HG02884 (cell line): ENCODE measurements around the gene PLEKHA8.

Experiments used
- ATAC-seq: cut with Tn5 transposase; IDR thresholded peaks from one replicate; pipeline ENCODE4 v1.9.1; 2021; ENCODE audit warnings: mild to moderate bottlenecking, moderate library complexity; ENCODE audit not compliant: unreplicated experiment

PLEKHA8 gene, protein sequence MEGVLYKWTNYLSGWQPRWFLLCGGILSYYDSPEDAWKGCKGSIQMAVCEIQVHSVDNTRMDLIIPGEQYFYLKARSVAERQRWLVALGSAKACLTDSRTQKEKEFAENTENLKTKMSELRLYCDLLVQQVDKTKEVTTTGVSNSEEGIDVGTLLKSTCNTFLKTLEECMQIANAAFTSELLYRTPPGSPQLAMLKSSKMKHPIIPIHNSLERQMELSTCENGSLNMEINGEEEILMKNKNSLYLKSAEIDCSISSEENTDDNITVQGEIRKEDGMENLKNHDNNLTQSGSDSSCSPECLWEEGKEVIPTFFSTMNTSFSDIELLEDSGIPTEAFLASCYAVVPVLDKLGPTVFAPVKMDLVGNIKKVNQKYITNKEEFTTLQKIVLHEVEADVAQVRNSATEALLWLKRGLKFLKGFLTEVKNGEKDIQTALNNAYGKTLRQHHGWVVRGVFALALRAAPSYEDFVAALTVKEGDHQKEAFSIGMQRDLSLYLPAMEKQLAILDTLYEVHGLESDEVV

DNA sequence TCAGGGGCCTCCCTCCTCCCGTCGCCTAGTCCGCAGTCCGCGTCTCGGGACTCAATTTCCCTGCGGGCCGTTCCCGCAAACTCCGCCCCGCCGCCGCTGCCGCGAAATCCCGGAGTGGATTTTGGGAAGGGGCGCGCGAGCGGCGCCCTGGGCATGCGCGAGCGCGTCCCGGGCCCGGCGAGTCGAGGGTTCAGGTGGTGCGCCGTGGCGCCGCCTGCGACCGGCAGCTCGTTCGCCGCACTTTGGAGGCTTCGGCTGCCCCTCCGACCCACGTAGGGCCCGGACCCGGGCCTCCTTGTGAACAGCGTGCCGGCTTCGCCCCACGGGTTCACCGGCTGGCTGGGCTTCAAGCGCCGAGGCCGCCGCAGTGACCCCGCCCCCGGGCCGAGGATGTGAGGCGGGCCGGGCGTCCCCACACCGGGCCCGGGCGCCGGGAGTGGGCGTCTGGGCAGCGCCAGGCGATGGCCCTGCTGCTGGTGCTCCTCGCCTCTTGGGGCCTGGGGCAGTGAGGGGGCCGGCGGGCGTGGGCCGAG lies at the start of gene PLEKHA8:
Gene PLEKHA8, plus strand, starts transcription at position 197 of the 533 bp plus-strand sequence. CDS start 351 bp downstream, outside the sequence.
- ATAC-seq, result peak; percentile 37

DNA sequence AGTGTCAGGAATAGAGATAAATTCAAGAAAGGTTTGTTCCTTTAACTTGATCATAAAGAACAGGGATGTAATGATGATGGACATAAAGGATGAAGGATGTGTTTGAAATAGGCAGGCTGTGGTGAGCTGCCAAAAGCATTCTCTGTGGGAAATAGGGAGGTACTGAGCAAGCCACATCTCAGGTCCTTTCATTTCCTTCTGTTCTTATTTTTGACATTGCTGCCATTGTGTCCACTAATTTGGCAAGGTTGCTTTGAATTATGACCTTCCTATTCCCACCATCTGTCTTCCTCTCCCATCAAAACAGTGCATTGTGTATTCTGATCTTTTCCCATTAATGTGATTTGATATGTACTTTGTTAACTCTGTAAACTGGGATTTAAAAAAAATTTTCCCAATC lies 48.1 kb upstream of the PLEKHA8 start:
- no peak for ATAC-seq

- ATAC-seq, result no peak
These were observed 41.1 kb upstream of the PLEKHA8 start for GRCh38 chr7:29987083-29987482.

GRCh38 chr7:29987811-29988317 lies 40.3 kb upstream of the PLEKHA8 start:
- no peak for ATAC-seq

- ATAC-seq, result peak; percentile 39
These were observed 39.6 kb upstream of the PLEKHA8 start for GRCh38 chr7:29988424-29989256.

DNA sequence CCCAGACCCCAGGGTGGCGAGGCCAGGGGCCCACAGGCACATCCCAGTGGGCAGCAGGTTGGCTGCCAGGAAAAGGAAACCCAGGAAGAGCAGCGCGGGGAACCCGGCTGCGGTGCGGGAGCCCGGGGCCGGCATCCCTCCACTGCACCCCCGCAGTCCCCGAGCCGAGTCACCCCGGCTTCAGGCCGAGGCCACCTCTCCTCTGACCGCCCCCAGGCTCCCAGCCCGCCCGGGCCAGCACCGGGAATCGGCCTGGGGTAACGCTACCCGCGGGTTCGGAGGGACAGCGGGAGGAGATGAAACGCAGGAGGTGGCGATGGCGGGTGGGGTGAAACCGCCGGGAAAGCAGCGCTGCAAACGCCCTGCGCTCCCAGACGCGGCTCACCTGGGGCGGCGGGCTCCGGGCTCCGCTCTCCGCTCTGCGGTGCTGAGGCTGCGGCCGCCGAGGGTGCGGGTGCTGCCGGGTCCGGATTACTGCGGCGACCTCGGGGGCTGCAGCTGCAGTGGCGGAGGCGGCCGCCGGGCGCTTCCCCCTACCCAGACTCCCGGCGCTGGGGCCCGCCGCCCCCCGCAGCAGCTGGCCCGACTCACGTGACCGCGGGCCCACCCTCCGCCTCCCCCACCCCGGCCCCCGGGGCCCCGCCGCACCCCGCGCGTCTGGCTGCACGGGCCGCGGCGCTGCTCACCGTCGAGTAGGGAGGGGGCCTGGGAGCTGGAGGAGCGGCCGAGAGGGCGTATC lies 38.8 kb upstream of the PLEKHA8 start, which contains the start of gene SCRN1:
Gene SCRN1, minus strand, starts transcription at position 545 of the 739 bp plus-strand sequence. CDS start 20,734 bp downstream, outside the sequence.
- peak; percentile 27 for ATAC-seq

- ATAC-seq, result no peak
These were observed 37.3 kb upstream of the PLEKHA8 start for GRCh38 chr7:29990931-29991330.

GRCh38 chr7:29991937-29992336 lies 36.3 kb upstream of the PLEKHA8 start:
- no peak for ATAC-seq

- ATAC-seq, result no peak
These were observed 35.1 kb upstream of the PLEKHA8 start for GRCh38 chr7:29993140-29993539.

GRCh38 chr7:29995652-29996051 lies 32.6 kb upstream of the PLEKHA8 start:
- ATAC-seq, result no peak

DNA sequence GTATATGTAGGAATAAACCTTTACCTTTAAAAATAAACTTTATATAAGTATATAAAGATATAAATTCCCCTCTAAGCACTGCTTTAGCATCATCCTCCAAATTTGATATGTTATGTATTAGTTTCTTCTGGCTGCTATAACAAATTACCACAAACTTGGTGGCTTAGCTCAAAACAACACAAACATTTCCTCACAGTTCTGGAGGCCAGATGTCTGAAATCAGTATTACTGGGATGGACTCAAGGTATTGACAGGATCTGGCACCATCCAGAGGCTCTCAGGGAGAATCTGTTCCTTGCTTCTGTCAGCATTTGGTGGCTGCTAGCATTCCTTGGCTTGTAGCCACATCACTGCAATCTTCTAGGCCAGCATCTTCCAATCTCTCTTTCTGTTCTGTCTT lies 31.9 kb upstream of the PLEKHA8 start:
- ATAC-seq, result no peak

GRCh38 chr7:29998489-29998888 lies 29.7 kb upstream of the PLEKHA8 start:
- ATAC-seq, result no peak

GRCh38 chr7:30001998-30002397 lies 26.2 kb upstream of the PLEKHA8 start:
- no peak for ATAC-seq

GRCh38 chr7:30003098-30003497 lies 25.1 kb upstream of the PLEKHA8 start:
- ATAC-seq, result no peak

GRCh38 chr7:30005464-30005863 lies 22.7 kb upstream of the PLEKHA8 start:
- no peak for ATAC-seq

DNA sequence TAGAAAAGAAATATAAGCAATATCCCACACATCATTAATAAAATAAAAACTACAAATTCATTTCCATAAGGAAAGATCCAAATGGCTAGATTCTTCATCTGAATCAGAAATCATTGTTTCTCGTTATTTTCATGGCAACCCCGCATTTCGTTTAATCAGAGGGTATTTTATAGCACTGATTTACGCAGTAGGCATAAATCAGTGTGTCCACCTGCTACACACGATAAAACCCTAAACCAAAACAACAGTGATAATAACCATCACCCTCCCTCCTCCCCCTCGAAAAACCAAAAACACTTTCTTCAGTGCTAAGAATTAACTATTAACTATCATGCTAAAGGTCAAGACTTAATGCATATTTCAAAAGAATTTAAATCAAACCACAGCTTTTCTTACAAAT lies 18.2 kb upstream of the PLEKHA8 start:
- no peak for ATAC-seq

DNA sequence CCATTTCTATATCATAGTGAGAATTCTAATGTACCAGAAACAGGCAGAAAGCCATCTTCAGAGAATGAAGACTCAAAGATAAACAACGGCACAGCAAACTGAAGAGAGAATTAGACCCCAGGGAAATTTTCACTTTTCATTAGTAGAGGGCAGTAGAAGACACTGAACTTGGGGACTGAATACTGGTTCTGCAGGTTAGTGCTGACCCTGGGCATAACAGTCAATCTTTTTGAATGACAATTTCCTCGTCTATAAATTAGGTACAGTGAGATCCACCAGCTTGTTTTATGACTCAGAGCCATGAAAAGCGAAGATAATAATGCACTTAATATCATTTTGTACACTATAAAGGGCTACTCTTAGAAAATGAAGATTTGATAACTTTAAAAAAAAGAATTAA lies 15.5 kb upstream of the PLEKHA8 start:
- ATAC-seq, result no peak

GRCh38 chr7:30018451-30018850 lies 9.8 kb upstream of the PLEKHA8 start:
- ATAC-seq, result no peak

DNA sequence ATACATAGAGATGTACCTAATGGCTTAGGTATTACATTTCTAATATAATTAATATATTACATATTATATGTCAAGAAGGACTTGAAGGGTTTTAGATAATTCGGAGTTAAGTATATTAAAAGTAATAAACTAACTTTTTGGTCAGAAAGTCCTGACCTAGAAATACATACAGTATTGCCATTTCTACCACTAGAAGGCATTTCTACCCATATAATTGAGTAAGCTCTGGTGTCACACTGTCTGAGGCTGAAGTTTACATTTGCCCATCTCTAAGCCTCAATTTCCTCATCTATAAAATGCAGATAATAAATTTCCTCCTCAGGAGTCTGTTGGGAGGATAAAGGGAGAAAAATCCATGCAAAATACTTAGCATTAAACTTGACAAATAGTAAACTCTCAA lies 8.8 kb upstream of the PLEKHA8 start:
- ATAC-seq, result no peak

- no peak for ATAC-seq
These were observed 8.3 kb upstream of the PLEKHA8 start for GRCh38 chr7:30019960-30020359.
